Stimulated activated CD8-positive, alpha-beta memory T cell treated with anti-CD3 and anti-CD28 coated beads, Interleukin-4, amount 100 ng/mL, for 1 hour (primary cell): ENCODE data around the gene CACNA1F.
"Not testable (repeated sequence)": the region's sequence is repeated elsewhere in the genome, so short reads cannot be mapped to it uniquely, and the experiment has no call there.

Experiments used
- DNase-seq, 2 donors: peaks; one replicate each; pipeline ENCODE4 v3.0.0-alpha.2; 2020; ENCODE audit warnings: low read depth in 2 of 2, low spot score in 1 of 2

Gene CACNA1F

GRCh38 chrX:49177873-49178480 lies 55.2 kb downstream of the CACNA1F start:
- DNase-seq: no peak

- DNase-seq: no peak
These were observed 55.8 kb downstream of the CACNA1F start for GRCh38 chrX:49177338-49177833.

- no peak for DNase-seq
These were observed 56.5 kb downstream of the CACNA1F start for GRCh38 chrX:49176421-49177326.

- DNase-seq: no peak
These were observed 57.5 kb downstream of the CACNA1F start for GRCh38 chrX:49175435-49176274.

- DNase-seq: no peak
These were observed 58.4 kb downstream of the CACNA1F start for GRCh38 chrX:49174723-49175122.

- DNase-seq: not testable (repeated sequence)
These were observed 59.6 kb downstream of the CACNA1F start for GRCh38 chrX:49173544-49173943.

- DNase-seq: no peak
These were observed 60.8 kb downstream of the CACNA1F start for GRCh38 chrX:49172280-49172780.

GRCh38 chrX:49171752-49172279 lies 61.3 kb downstream of the CACNA1F start, which contains the start of gene PLP2:
PLP2 (plus strand) TSS chrX:49171898; CDS start chrX:49172001, 103 bp downstream.
- peak; percentile 42 to 62 for DNase-seq

- no peak for DNase-seq
These were observed 65.4 kb downstream of the CACNA1F start for GRCh38 chrX:49167740-49168108.

GRCh38 chrX:49166914-49167739 lies 66.0 kb downstream of the CACNA1F start:
- peak; percentile 36 to 52 for DNase-seq

- DNase-seq: no peak
These were observed 66.9 kb downstream of the CACNA1F start for GRCh38 chrX:49165901-49166881.

- DNase-seq: no peak
These were observed 68.4 kb downstream of the CACNA1F start for GRCh38 chrX:49164589-49165360.

- DNase-seq: peak in 1 of 2 donors; percentile 59
These were observed 69.4 kb downstream of the CACNA1F start for GRCh38 chrX:49163555-49164419.

GRCh38 chrX:49162620-49163019 lies 70.5 kb downstream of the CACNA1F start, which contains the start of gene MAGIX:
MAGIX (plus strand) TSS chrX:49162758; CDS start chrX:49162890, 132 bp downstream.
- no peak for DNase-seq

GRCh38 chrX:49161632-49162031 lies 71.5 kb downstream of the CACNA1F start:
- DNase-seq: no peak

GRCh38 chrX:49160908-49161307 lies 72.2 kb downstream of the CACNA1F start:
- no peak for DNase-seq

GRCh38 chrX:49157194-49157593 lies 75.9 kb downstream of the CACNA1F start:
- DNase-seq: no peak
